Measurements from ENCODE around the gene PLIN4. TPM values are rescaled to one million over a fixed set of nuclear protein-coding genes. Genes with fewer than 3 reads are reported as not detected.

PLIN4 gene
- total RNA-seq, 1 donor = under 0.01 TPM

- Histone ChIP-seq H3K4me2 (ENCODE audit: insufficient read depth, low read length) (no peak overlapping the region), H3K4me1 (ENCODE audit: insufficient read depth, low read length) (peaks cover 6% of the 10 kb centered on the region), H4K20me1 (ENCODE audit: insufficient read depth, low read length) (peaks cover 7% of the 10 kb centered on the region), H3K9me3 (ENCODE audit: low read depth, low read length) (no peaks in the 10 kb centered on the region), H3K4me3 (ENCODE audit: insufficient read depth, low read length) (no peak overlapping the region), H2AFZ (ENCODE audit: low read length) (no peak overlapping the region), H3K36me3 (ENCODE audit: insufficient read depth, low read length) (peaks cover 4% of the 10 kb centered on the region), H3K27ac (ENCODE audit: low read depth, low read length) (no peak overlapping the region), H3K79me2 (ENCODE audit: insufficient read depth, low read length) (no peaks in the 10 kb centered on the region), H3K27me3 (ENCODE audit: insufficient read depth, low read length) (no peaks in the 10 kb centered on the region)
- no peak for DNase-seq (ENCODE audit: insufficient read length, low spot score, missing footprints)
- no peak for TF ChIP-seq CTCF (IDR thresholded peaks at IDR 0.05; ENCODE audit: extremely low read depth, low read depth, low read length)
Measured at GRCh38 chr19:4508698-4509097, 9.6 kb downstream of the PLIN4 start.

GRCh38 chr19:4507804-4508203 is 10.5 kb downstream of the PLIN4 start:
- Histone ChIP-seq H2AFZ (ENCODE audit: low read length) (no peak overlapping the region), H3K4me3 (ENCODE audit: insufficient read depth, low read length) (no peak overlapping the region), H3K4me1 (ENCODE audit: insufficient read depth, low read length) (peaks cover 6% of the 10 kb centered on the region), H3K4me2 (ENCODE audit: insufficient read depth, low read length) (no peak overlapping the region), H3K36me3 (ENCODE audit: insufficient read depth, low read length) (peaks cover 9% of the 10 kb centered on the region), H3K27me3 (ENCODE audit: insufficient read depth, low read length) (no peaks in the 10 kb centered on the region), H3K27ac (ENCODE audit: low read depth, low read length) (no peak overlapping the region), H3K9me3 (ENCODE audit: low read depth, low read length) (no peaks in the 10 kb centered on the region), H4K20me1 (ENCODE audit: insufficient read depth, low read length) (peaks cover 7% of the 10 kb centered on the region), H3K79me2 (ENCODE audit: insufficient read depth, low read length) (no peaks in the 10 kb centered on the region)
- DNase-seq (ENCODE audit: insufficient read length, low spot score, missing footprints) = no peak
- TF ChIP-seq CTCF (IDR thresholded peaks at IDR 0.05; ENCODE audit: extremely low read depth, low read depth, low read length) = no peak

GRCh38 chr19:4507150-4507452 is 11.2 kb downstream of the PLIN4 start:
- no peaks in the 10 kb centered on the region for H3K79me2 ChIP-seq (ENCODE audit: insufficient read depth, low read length)
- H4K20me1 ChIP-seq (ENCODE audit: insufficient read depth, low read length) = peaks cover 7% of the 10 kb centered on the region
- DNase-seq (ENCODE audit: insufficient read length, low spot score, missing footprints) = no peak
- no peak for TF ChIP-seq CTCF (IDR thresholded peaks at IDR 0.05; ENCODE audit: extremely low read depth, low read depth, low read length)
- peaks cover 11% of the 10 kb centered on the region for H3K36me3 ChIP-seq (ENCODE audit: insufficient read depth, low read length)
- no peak overlapping the region for H3K4me3 ChIP-seq (ENCODE audit: insufficient read depth, low read length)
- no peak overlapping the region for H3K27ac ChIP-seq (ENCODE audit: low read depth, low read length)
- no peak overlapping the region for H3K4me2 ChIP-seq (ENCODE audit: insufficient read depth, low read length)
- H3K9me3 ChIP-seq (ENCODE audit: low read depth, low read length) = no peaks in the 10 kb centered on the region
- H3K4me1 ChIP-seq (ENCODE audit: insufficient read depth, low read length) = peaks cover 6% of the 10 kb centered on the region
- H2AFZ ChIP-seq (ENCODE audit: low read length) = no peak overlapping the region
- no peaks in the 10 kb centered on the region for H3K27me3 ChIP-seq (ENCODE audit: insufficient read depth, low read length)

GRCh38 chr19:4506449-4507149 is 11.7 kb downstream of the PLIN4 start:
- no peaks in the 10 kb centered on the region for H3K9me3 ChIP-seq (ENCODE audit: low read depth, low read length)
- no peak for TF ChIP-seq CTCF (IDR thresholded peaks at IDR 0.05; ENCODE audit: extremely low read depth, low read depth, low read length)
- no peaks in the 10 kb centered on the region for H3K79me2 ChIP-seq (ENCODE audit: insufficient read depth, low read length)
- H4K20me1 ChIP-seq (ENCODE audit: insufficient read depth, low read length) = peaks cover 7% of the 10 kb centered on the region
- DNase-seq (ENCODE audit: insufficient read length, low spot score, missing footprints) = peak; percentile 99
- no peak overlapping the region for H3K4me3 ChIP-seq (ENCODE audit: insufficient read depth, low read length)
- peaks cover 11% of the 10 kb centered on the region for H3K36me3 ChIP-seq (ENCODE audit: insufficient read depth, low read length)
- H2AFZ ChIP-seq (ENCODE audit: low read length) = no peak overlapping the region
- H3K4me1 ChIP-seq (ENCODE audit: insufficient read depth, low read length) = peaks cover 6% of the 10 kb centered on the region
- H3K4me2 ChIP-seq (ENCODE audit: insufficient read depth, low read length) = no peak overlapping the region
- no peaks in the 10 kb centered on the region for H3K27me3 ChIP-seq (ENCODE audit: insufficient read depth, low read length)
- peak overlapping the region; percentile 39 for H3K27ac ChIP-seq (ENCODE audit: low read depth, low read length)

Data from osteoblast (primary cell).